IgD-negative memory B cell (primary cell): Measurements from ENCODE around the gene IFRD2. TPM values are rescaled to one million over a fixed set of nuclear protein-coding genes. Genes with fewer than 3 reads are reported as not detected.
A peak's percentile ranks its signal among the peaks of the same experiment; 100 is the strongest.
"Not testable (repeated sequence)": the region's sequence is repeated elsewhere in the genome, so short reads cannot be mapped to it uniquely, and the experiment has no call there.

Experiments
- H3K27ac Mint-ChIP-seq, 3 donors: one replicate each; pipeline ENCODE4 v1.8.0; 2020 to 2022; ENCODE audit warnings: mild to moderate bottlenecking in 3 of 3, mixed read lengths in 3 of 3, moderate library complexity in 1 of 3
- H3K27me3 Mint-ChIP-seq: one replicate; pipeline ENCODE4 v1.8.0; 2021; ENCODE audit warnings: mixed read lengths
- H3K36me3 Mint-ChIP-seq: one replicate; pipeline ENCODE4 v1.8.0; 2020; ENCODE audit warnings: mild to moderate bottlenecking, mixed read lengths
- H3K4me1 Mint-ChIP-seq, 3 donors: one replicate each; pipeline ENCODE4 v1.8.0; 2020 to 2022; ENCODE audit warnings: mixed read lengths in 3 of 3, mild to moderate bottlenecking in 1 of 3
- H3K4me3 Mint-ChIP-seq, 4 donors: one replicate each; pipeline ENCODE4 v1.8.0; 2020 to 2022; ENCODE audit warnings: mild to moderate bottlenecking in 4 of 4, mixed read lengths in 4 of 4, moderate library complexity in 3 of 4
- H3K9me3 Mint-ChIP-seq, 3 donors: one replicate each; pipeline ENCODE4 v1.8.0; 2020 to 2021; ENCODE audit warnings: mixed read lengths in 3 of 3, mild to moderate bottlenecking in 1 of 3
- polyA plus RNA-seq: library from polyadenylated mRNA; unstranded; fragments of 300-500 nt; fragmentation: Illumina TruSeq; gene quantifications from one replicate; pipeline ENCODE4 v1.2.3, GENCODE V29; 2021

The IFRD2 gene
- polyA plus RNA-seq, 1 donor from 2014 or later = 58.6 TPM

- Mint-ChIP-seq H3K4me1 (peaks cover 5 to 15% (median 14%) of the 10 kb centered on the region in 3 donors), H3K27me3 (no peaks in the 10 kb centered on the region), H3K36me3 (no peaks in the 10 kb centered on the region), H3K4me3 (no peak overlapping the region), H3K9me3 (no peaks in the 10 kb centered on the region), H3K27ac (peak overlapping the region in 1 of 3 donors; percentile 71)
These were observed 37.5 kb downstream of the IFRD2 start for GRCh38 chr3:50254577-50255250.

GRCh38 chr3:50251220-50251619, 41.0 kb downstream of the IFRD2 start:
- Mint-ChIP-seq H3K9me3 (no peaks in the 10 kb centered on the region), H3K27me3 (no peaks in the 10 kb centered on the region), H3K27ac (peak overlapping the region in 1 of 3 donors; percentile 53), H3K4me3 (peak overlapping the region in 2 of 4 donors; percentile 52 to 54), H3K4me1 (peaks cover 15 to 31% (median 28%) of the 10 kb centered on the region in 3 donors), H3K36me3 (no peaks in the 10 kb centered on the region)

- no peaks in the 10 kb centered on the region for H3K36me3 Mint-ChIP-seq
- H3K27ac Mint-ChIP-seq = peak overlapping the region in 1 of 3 donors; percentile 40
- H3K4me1 Mint-ChIP-seq = peaks cover 17 to 35% (median 29%) of the 10 kb centered on the region in 3 donors
- peak overlapping the region in 1 of 4 donors; percentile 43 for H3K4me3 Mint-ChIP-seq
- H3K27me3 Mint-ChIP-seq = no peaks in the 10 kb centered on the region
- no peaks in the 10 kb centered on the region for H3K9me3 Mint-ChIP-seq
These were observed 41.7 kb downstream of the IFRD2 start for GRCh38 chr3:50250514-50250913.

DNA sequence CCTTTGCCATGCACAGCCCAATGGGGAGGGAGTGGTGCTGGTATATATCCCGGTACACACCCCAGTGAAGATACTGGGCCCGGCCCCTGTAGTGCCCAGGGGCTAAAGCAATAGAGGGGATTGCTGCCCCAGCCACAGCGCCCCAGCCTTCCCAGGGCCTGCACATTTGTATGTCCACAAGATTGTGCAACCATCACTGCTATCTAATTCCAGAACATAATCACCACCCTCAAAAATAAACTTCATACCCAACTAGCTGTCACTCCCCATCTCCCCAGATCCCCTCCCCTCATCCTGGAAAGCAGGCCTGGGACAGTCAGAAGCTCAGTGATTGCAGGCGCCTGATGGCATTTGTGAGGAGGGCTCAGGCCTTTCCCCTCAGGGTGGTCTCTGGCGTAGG, 42.8 kb downstream of the IFRD2 start:
- Mint-ChIP-seq H3K9me3 (no peaks in the 10 kb centered on the region), H3K27me3 (no peaks in the 10 kb centered on the region), H3K27ac (no peak overlapping the region), H3K4me1 (peaks cover 17 to 40% (median 31%) of the 10 kb centered on the region in 3 donors), H3K36me3 (no peaks in the 10 kb centered on the region), H3K4me3 (no peak overlapping the region)

DNA sequence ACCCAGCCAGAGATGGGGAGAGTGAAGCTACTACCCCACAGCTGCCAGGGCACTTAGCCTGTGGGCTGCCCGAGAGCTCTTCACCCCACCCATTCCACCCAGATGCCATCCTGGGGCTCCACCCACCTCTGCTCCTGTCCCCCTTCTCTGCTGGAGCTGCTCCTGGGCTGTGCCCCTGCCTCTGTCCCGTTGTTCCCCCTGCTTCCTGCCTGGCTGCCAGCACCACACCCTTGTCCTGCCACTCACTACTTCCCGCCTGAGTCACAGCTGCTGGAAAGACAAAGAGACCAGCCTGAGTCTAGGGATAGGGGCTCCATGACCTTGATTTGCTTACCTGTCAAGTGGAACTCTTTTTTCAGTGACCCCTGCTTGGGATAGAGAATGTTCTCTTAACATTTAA, 43.8 kb downstream of the IFRD2 start:
- Mint-ChIP-seq H3K4me1 (peaks cover 21 to 48% (median 38%) of the 10 kb centered on the region in 3 donors), H3K36me3 (no peaks in the 10 kb centered on the region), H3K27ac (peak overlapping the region in 2 of 3 donors; percentile 41 to 88), H3K4me3 (peak overlapping the region in 1 of 4 donors; percentile 75), H3K27me3 (no peaks in the 10 kb centered on the region), H3K9me3 (no peaks in the 10 kb centered on the region)

GRCh38 chr3:50246517-50246954, 45.7 kb downstream of the IFRD2 start:
- Mint-ChIP-seq H3K4me1 (peaks cover 30 to 58% (median 44%) of the 10 kb centered on the region in 3 donors), H3K27ac (peak overlapping the region; percentile 28 to 93 (median 90))

GRCh38 chr3:50245831-50246516, 46.3 kb downstream of the IFRD2 start:
- H3K27me3 Mint-ChIP-seq = no peaks in the 10 kb centered on the region
- no peaks in the 10 kb centered on the region for H3K9me3 Mint-ChIP-seq
- H3K4me1 Mint-ChIP-seq = peaks cover 29 to 57% (median 43%) of the 10 kb centered on the region in 3 donors
- H3K4me3 Mint-ChIP-seq = peak overlapping the region; percentile 76 to 88 (median 86)
- peak overlapping the region; percentile 5 to 93 (median 83) for H3K27ac Mint-ChIP-seq
- H3K36me3 Mint-ChIP-seq = no peaks in the 10 kb centered on the region

More at GRCh38 chr3:50246517-50246954, 45.7 kb downstream of the IFRD2 start:
- Mint-ChIP-seq H3K27me3 (no peaks in the 10 kb centered on the region), H3K4me3 (peak overlapping the region; percentile 76 to 88 (median 86)), H3K9me3 (no peaks in the 10 kb centered on the region), H3K36me3 (no peaks in the 10 kb centered on the region)

- peak overlapping the region; percentile 53 to 93 (median 59) for H3K27ac Mint-ChIP-seq
- H3K4me1 Mint-ChIP-seq = peaks cover 29 to 55% (median 42%) of the 10 kb centered on the region in 3 donors
- peak overlapping the region; percentile 76 to 88 (median 86) for H3K4me3 Mint-ChIP-seq
- no peaks in the 10 kb centered on the region for H3K27me3 Mint-ChIP-seq
- no peaks in the 10 kb centered on the region for H3K9me3 Mint-ChIP-seq
- no peaks in the 10 kb centered on the region for H3K36me3 Mint-ChIP-seq
These were observed 46.9 kb downstream of the IFRD2 start for GRCh38 chr3:50245251-50245745.

DNA sequence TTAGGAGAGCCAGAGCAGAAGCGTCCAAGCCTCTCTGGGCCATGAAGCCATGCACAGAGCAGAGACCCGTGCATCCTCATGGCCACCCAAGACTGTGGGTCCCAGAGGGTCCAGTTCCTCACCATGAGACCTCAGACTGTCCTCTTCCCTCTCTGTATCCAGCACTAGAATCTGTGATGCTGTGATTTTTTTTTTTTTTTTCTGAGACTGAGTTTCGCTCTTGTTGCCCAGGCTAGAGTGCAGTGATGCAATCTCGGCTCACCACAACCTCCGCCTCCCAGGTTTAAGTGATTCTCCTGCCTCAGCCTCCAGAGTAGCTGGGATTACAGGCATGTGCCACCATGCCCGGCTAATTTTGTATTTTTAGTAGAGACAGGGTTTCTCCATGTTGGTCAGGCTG, 47.4 kb downstream of the IFRD2 start:
- Mint-ChIP-seq H3K4me3 (peak overlapping the region in 3 of 4 donors; percentile 73 to 85 (median 82)), H3K4me1 (peaks cover 32 to 54% (median 43%) of the 10 kb centered on the region in 3 donors), H3K27ac (peak overlapping the region; percentile 53 to 93 (median 59))
- H3K9me3 Mint-ChIP-seq, H3K36me3 Mint-ChIP-seq, H3K27me3 Mint-ChIP-seq: not testable (repeated sequence)

- Mint-ChIP-seq H3K9me3 (no peaks in the 10 kb centered on the region), H3K27me3 (no peaks in the 10 kb centered on the region), H3K4me3 (peak overlapping the region; percentile 27 to 89 (median 78)), H3K36me3 (no peaks in the 10 kb centered on the region), H3K4me1 (peaks cover 34 to 59% (median 44%) of the 10 kb centered on the region in 3 donors), H3K27ac (peak overlapping the region; percentile 84 to 93 (median 91))
These were observed 48.7 kb downstream of the IFRD2 start for GRCh38 chr3:50243543-50243895.

DNA sequence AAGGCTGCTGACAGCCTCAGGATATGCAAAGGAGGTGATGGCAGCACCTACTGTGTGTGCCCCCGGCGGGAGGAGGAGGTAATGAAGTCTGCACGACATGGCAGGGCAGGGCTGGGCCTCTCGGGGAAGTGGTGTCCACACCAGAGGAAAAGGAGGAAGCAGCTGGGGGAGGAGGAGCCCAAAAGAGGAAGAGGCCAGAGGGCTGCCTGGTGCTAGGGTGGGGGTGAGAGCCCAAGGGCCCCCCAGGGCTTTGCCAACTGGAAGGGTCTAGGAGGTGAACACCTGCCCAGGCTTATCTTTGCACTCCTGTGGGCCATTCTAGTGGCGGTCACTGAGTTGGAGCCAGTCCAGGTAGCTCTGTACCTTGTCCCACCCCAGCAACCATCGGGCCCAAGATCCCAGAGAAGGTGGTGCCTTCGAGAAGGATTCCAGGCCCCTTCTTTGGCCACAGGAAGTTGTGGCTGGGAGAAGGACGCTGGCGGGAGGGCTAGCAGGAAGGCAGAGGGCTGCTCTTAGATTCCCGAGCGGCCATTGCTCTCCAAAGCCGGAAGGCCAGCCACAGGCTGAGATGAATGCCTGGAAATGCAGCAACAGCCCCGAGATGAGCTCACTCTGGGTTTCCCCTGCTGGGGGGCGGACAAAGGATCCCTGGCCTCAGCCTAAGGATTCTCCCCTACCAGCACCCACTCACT, 49.2 kb downstream of the IFRD2 start:
- no peaks in the 10 kb centered on the region for H3K9me3 Mint-ChIP-seq
- H3K36me3 Mint-ChIP-seq = no peaks in the 10 kb centered on the region
- peak overlapping the region; percentile 84 to 93 (median 91) for H3K27ac Mint-ChIP-seq
- H3K4me3 Mint-ChIP-seq = peak overlapping the region; percentile 72 to 96 (median 87)
- H3K27me3 Mint-ChIP-seq = no peaks in the 10 kb centered on the region
- H3K4me1 Mint-ChIP-seq = peaks cover 37 to 58% (median 44%) of the 10 kb centered on the region in 3 donors

- no peaks in the 10 kb centered on the region for H3K9me3 Mint-ChIP-seq
- H3K27ac Mint-ChIP-seq = peak overlapping the region; percentile 84 to 93 (median 91)
- no peaks in the 10 kb centered on the region for H3K27me3 Mint-ChIP-seq
- peak overlapping the region; percentile 72 to 96 (median 87) for H3K4me3 Mint-ChIP-seq
- peaks cover 42 to 58% (median 43%) of the 10 kb centered on the region in 3 donors for H3K4me1 Mint-ChIP-seq
- no peaks in the 10 kb centered on the region for H3K36me3 Mint-ChIP-seq
These were observed 49.9 kb downstream of the IFRD2 start for GRCh38 chr3:50242381-50242770.

- Mint-ChIP-seq H3K27me3 (no peaks in the 10 kb centered on the region), H3K9me3 (no peaks in the 10 kb centered on the region), H3K4me3 (peak overlapping the region; percentile 72 to 96 (median 87)), H3K4me1 (peaks cover 38 to 54% (median 41%) of the 10 kb centered on the region in 3 donors), H3K27ac (peak overlapping the region; percentile 84 to 93 (median 91)), H3K36me3 (no peaks in the 10 kb centered on the region)
These were observed 50.4 kb downstream of the IFRD2 start for GRCh38 chr3:50241713-50242380.

DNA sequence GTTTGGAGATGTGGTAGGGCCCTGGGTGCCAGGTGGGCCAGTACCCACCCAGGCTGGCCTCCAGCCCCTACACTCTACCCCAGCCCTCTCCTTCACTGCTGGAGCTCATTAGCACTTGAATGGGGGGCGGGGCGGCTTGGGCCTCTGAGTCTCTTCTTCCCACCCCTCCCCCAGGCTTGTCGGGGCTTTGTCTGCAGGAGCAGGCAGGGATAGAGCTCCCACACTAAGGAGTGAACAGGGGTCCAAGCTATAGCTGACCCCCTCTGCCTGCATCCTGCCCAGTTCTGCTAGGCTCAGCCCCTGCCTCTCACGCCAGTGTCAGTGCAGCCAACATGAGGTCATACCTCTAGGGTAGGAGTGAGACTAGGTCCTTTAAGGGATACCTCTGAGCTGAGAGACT, 51.1 kb downstream of the IFRD2 start:
- Mint-ChIP-seq H3K36me3 (no peaks in the 10 kb centered on the region), H3K4me1 (peaks cover 33 to 48% (median 34%) of the 10 kb centered on the region in 3 donors), H3K27ac (peak overlapping the region; percentile 80 to 93 (median 84)), H3K9me3 (no peaks in the 10 kb centered on the region), H3K4me3 (peak overlapping the region; percentile 72 to 85 (median 82)), H3K27me3 (no peaks in the 10 kb centered on the region)
